Smooth muscle cell of the brain vasculature (primary cell): Measurements from ENCODE around the gene ARID3C.
A peak's percentile ranks its signal among the peaks of the same experiment; 100 is the strongest.
"Not testable (repeated sequence)": the region's sequence is repeated elsewhere in the genome, so short reads cannot be mapped to it uniquely, and the experiment has no call there.

Experiments
- DNase-seq: peaks from one replicate; pipeline ENCODE4 v3.0.0-alpha.2; 2012; ENCODE audit warnings: low read depth, low spot score

ARID3C gene

GRCh38 chr9:34652602-34653000 is 23.7 kb upstream of the ARID3C start:
- no peak for DNase-seq

- DNase-seq: peak; percentile 39
Measured at GRCh38 chr9:34651876-34652601, 23.2 kb upstream of the ARID3C start, which contains the start of gene IL11RA. Gene IL11RA (plus strand): TSS chr9:34652185. CDS start chr9:34655218, 3,033 bp downstream.

- DNase-seq: no peak
Measured at GRCh38 chr9:34651321-34651720, 22.5 kb upstream of the ARID3C start.

GRCh38 chr9:34650816-34651215 is 21.9 kb upstream of the ARID3C start:
- DNase-seq: no peak

GRCh38 chr9:34648673-34649072 is 19.8 kb upstream of the ARID3C start:
- no peak for DNase-seq

- no peak for DNase-seq
Measured at GRCh38 chr9:34647651-34648050, 18.8 kb upstream of the ARID3C start.

- no peak for DNase-seq
Measured at GRCh38 chr9:34647084-34647403, 18.2 kb upstream of the ARID3C start.

- peak; percentile 49 for DNase-seq
Measured at GRCh38 chr9:34646211-34647083, 17.6 kb upstream of the ARID3C start, which contains the start of gene GALT. Gene GALT (plus strand): TSS chr9:34646675. CDS start chr9:34646705, 30 bp downstream.

- no peak for DNase-seq
Measured at GRCh38 chr9:34644766-34645314, 16.0 kb upstream of the ARID3C start.

- DNase-seq: no peak
Measured at GRCh38 chr9:34642679-34643078, 13.8 kb upstream of the ARID3C start.

GRCh38 chr9:34639322-34639721 is 10.5 kb upstream of the ARID3C start:
- DNase-seq: not testable (repeated sequence)

- DNase-seq: no peak
Measured at GRCh38 chr9:34638138-34638445, 9.2 kb upstream of the ARID3C start.

- peak; percentile 75 for DNase-seq
Measured at GRCh38 chr9:34637356-34638137, 8.7 kb upstream of the ARID3C start, which contains the start of gene SIGMAR1. Gene SIGMAR1 (minus strand): TSS chr9:34637787. CDS start chr9:34637697, 90 bp downstream.

GRCh38 chr9:34636791-34637355 is 8.0 kb upstream of the ARID3C start:
- DNase-seq: no peak

GRCh38 chr9:34635556-34635955 is 6.7 kb upstream of the ARID3C start:
- DNase-seq: no peak

- no peak for DNase-seq
Measured at GRCh38 chr9:34634551-34635248, 5.8 kb upstream of the ARID3C start.

- DNase-seq: no peak
Measured at GRCh38 chr9:34633851-34634550, 5.1 kb upstream of the ARID3C start.

GRCh38 chr9:34633166-34633565 is 4.3 kb upstream of the ARID3C start:
- no peak for DNase-seq

GRCh38 chr9:34630402-34631154 is 1.7 kb upstream of the ARID3C start:
- no peak for DNase-seq

- DNase-seq: no peak
Measured at GRCh38 chr9:34629491-34629808, 584 bp upstream of the ARID3C start.
